Smooth muscle cell (in vitro differentiated cells): Measurements from ENCODE around the gene MPHOSPH6. TPM values are rescaled to one million over a fixed set of nuclear protein-coding genes. Genes with fewer than 3 reads are reported as not detected.
A peak's percentile ranks its signal among the peaks of the same experiment; 100 is the strongest.
"Not testable (repeated sequence)": the region's sequence is repeated elsewhere in the genome, so short reads cannot be mapped to it uniquely, and the experiment has no call there.

ENCODE experiments used
- DNase-seq: peaks from one replicate; lab custom pipeline; 2025; ENCODE audit not compliant: unreplicated experiment; lab: John Stamatoyannopoulos, UW
- H2AFZ ChIP-seq: fragments of 200-600 bp; sonication (generic); 2 replicates; pipeline ENCODE4 v1.6.0; 2016; ENCODE audit warnings: antibody characterized with exemption, low read depth, mild to moderate bottlenecking
- H3F3A ChIP-seq: fragments of 200-600 bp; sonication (generic); 2 replicates; pipeline ENCODE4 v1.6.0; 2017; ENCODE audit warnings: antibody characterized with exemption, low read depth
- H3K27ac ChIP-seq: fragments of 200-600 bp; sonication (generic); 2 replicates; pipeline ENCODE4 v1.5.1; 2016; ENCODE audit warnings: low read depth, mild to moderate bottlenecking
- H3K27me3 ChIP-seq: fragments of 200-600 bp; sonication (generic); 2 replicates; pipeline ENCODE4 v1.6.1; 2016; ENCODE audit warnings: low read depth, mild to moderate bottlenecking
- H3K36me3 ChIP-seq: fragments of 200-600 bp; sonication (generic); 2 replicates; pipeline ENCODE4 v1.5.1; 2016; ENCODE audit warnings: low read depth
- H3K4me1 ChIP-seq: fragments of 200-600 bp; sonication (generic); 2 replicates; pipeline ENCODE4 v1.5.1; 2016; ENCODE audit warnings: low read depth
- H3K4me2 ChIP-seq: fragments of 200-600 bp; sonication (generic); 2 replicates; pipeline ENCODE4 v1.6.0; 2016; ENCODE audit warnings: mild to moderate bottlenecking
- H3K4me3 ChIP-seq: fragments of 200-600 bp; sonication (generic); 2 replicates; pipeline ENCODE4 v1.5.1; 2016; ENCODE audit warnings: mild to moderate bottlenecking
- H3K79me2 ChIP-seq: fragments of 200-600 bp; sonication (generic); 2 replicates; pipeline ENCODE4 v1.6.0; 2016; ENCODE audit warnings: low read depth, mild to moderate bottlenecking
- H3K9ac ChIP-seq: fragments of 200-600 bp; sonication (generic); 2 replicates; pipeline ENCODE4 v1.6.0; 2016; ENCODE audit warnings: low read depth
- H3K9me3 ChIP-seq: fragments of 200-600 bp; sonication (generic); replicated peaks from 2 replicates; pipeline ENCODE4 v1.5.1; 2016; ENCODE audit warnings: low read depth
- H4K20me1 ChIP-seq: fragments of 200-600 bp; sonication (generic); 2 replicates; pipeline ENCODE4 v1.6.0; 2016; ENCODE audit warnings: low read depth
- WGBS: methylation state at CpG from one replicate; pipeline ENCODE4 v1.1.7; 2016; ENCODE audit warnings: low lambda C conversion rate; 5-methylcytosine and 5-hydroxymethylcytosine counted together
- polyA plus RNA-seq: library from polyadenylated mRNA; unstranded; fragments of >200 nt; fragmentation: Nextera tagmentation; extraction: Ambion mirVana; gene quantifications from 2 replicates; pipeline ENCODE4 v1.2.1, GENCODE V29; 2016
- total RNA-seq: library from RNA; depleted of rRNA; stranded (reverse); fragments of >200 nt; gene quantifications from 2 replicates; pipeline ENCODE4 v1.2.3, GENCODE V29; 2014
- TF ChIP-seq, protein P1 (sequence below): fragments of 200-600 bp; sonication (generic); IDR thresholded peaks from 2 replicates; pipeline ENCODE4 v1.5.1; 2017; ENCODE audit warnings: borderline replicate concordance, mild to moderate bottlenecking, antibody characterized with exemption; ENCODE audit not compliant: insufficient read depth, poor library complexity, severe bottlenecking

MPHOSPH6 gene, protein sequence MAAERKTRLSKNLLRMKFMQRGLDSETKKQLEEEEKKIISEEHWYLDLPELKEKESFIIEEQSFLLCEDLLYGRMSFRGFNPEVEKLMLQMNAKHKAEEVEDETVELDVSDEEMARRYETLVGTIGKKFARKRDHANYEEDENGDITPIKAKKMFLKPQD
- 65.5 and 77.3 TPM in 2 replicates for total RNA-seq
- polyA plus RNA-seq, result 52.2 and 55.4 TPM in 2 replicates

DNA sequence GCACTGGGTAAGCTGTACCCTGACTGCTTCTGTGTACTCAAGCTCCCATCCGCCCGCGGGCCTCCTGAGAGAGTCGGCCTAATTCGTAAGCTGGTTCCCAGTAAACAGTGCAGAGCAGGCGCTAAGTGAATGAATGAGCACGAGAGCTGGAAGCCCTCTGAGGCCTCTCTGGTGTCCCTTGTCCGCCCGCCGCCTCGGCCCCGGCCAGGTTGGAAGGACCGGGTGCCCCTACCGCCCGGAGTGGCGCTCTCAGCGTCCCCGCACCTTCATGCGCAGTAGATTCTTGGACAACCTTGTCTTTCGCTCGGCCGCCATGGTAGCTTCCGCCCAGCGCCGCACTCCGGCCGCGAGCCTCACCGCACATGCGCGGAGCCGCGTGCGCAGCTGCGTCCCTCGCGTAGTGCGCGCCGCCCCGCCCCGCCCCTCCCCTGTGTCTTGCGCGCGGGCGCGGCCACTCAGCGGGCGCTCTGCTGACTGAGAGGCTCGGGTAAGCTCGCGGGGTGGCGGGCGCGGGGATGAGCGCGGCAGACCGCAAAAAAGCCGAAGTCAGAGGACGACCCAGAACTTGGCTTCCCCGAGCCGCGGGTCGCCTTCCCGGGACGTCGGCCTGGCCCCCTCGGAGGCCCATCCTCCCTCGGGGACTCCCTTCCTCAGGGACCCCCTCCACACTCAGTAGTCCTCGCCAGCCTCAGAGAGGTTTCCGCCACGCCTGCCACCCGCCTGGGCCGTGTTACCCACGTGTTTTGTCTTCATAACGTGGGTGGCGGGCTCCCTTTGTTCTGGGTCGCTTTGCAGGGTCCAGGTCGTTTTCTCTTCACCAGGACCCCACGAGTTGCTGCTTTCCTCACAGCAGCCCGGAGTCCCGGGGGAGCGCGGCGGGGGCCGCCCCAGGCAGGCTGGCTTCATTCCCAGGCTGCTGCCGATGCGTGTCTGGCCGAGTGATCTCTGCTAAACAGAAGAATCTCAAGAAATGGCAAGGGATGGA, at the start of gene MPHOSPH6:
MPHOSPH6 (minus strand) TSS at position 364 of the 985 bp plus-strand sequence; CDS start at position 315, 49 bp downstream.
- peak within 1 kb of the TSS; percentile 65 for H3K4me3 ChIP-seq
- under 1% methylated on average over 80 of the region's 89 CpGs for WGBS
- H3K9me3 ChIP-seq, result no peaks in the 10 kb centered on the region
- peak within 1 kb of the TSS; percentile 92 for H3K4me2 ChIP-seq
- H3K4me1 ChIP-seq, result peaks cover 8% of the 10 kb centered on the region
- H3K79me2 ChIP-seq, result peaks cover 42% of the 10 kb centered on the region
- TF ChIP-seq, protein P1, sequence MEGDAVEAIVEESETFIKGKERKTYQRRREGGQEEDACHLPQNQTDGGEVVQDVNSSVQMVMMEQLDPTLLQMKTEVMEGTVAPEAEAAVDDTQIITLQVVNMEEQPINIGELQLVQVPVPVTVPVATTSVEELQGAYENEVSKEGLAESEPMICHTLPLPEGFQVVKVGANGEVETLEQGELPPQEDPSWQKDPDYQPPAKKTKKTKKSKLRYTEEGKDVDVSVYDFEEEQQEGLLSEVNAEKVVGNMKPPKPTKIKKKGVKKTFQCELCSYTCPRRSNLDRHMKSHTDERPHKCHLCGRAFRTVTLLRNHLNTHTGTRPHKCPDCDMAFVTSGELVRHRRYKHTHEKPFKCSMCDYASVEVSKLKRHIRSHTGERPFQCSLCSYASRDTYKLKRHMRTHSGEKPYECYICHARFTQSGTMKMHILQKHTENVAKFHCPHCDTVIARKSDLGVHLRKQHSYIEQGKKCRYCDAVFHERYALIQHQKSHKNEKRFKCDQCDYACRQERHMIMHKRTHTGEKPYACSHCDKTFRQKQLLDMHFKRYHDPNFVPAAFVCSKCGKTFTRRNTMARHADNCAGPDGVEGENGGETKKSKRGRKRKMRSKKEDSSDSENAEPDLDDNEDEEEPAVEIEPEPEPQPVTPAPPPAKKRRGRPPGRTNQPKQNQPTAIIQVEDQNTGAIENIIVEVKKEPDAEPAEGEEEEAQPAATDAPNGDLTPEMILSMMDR, result no peak
- peaks cover 32% of the 10 kb centered on the region for H3K27me3 ChIP-seq
- DNase-seq, result peak; percentile 88
- no peaks in the 10 kb centered on the region for H4K20me1 ChIP-seq
- no peaks in the 10 kb centered on the region for H3K36me3 ChIP-seq
- H3K9ac ChIP-seq, result peak within 1 kb of the TSS; percentile 91
- H3K27ac ChIP-seq, result peak within 1 kb of the TSS; percentile 77
- H2AFZ ChIP-seq, result peak within 1 kb of the TSS; percentile 97
- H3F3A ChIP-seq, result no peaks in the 10 kb centered on the region

DNA sequence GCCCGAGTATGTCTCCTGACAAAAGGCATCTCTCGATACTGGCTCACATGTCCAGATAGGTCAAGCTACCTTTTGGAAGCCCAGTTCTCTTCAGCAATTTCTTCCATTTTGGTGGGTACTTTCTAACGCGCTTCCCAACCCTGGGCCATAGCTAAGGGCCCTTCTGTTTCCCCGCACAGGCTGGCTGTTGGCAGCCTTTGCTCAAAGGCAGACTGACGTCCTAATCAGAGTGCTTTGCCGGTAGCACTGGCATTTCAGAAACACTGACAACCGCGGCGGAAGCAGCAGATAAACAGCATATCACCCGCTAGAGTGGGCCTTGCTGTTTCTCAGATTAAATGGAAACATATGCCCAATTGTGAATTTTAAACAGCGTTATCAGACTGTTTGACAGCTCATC, 49.3 kb upstream of the MPHOSPH6 start:
- Histone ChIP-seq H3K4me1 (no peaks in the 10 kb centered on the region), H4K20me1 (no peaks in the 10 kb centered on the region), H2AFZ (no peak overlapping the region), H3K4me3 (no peak overlapping the region), H3K36me3 (no peaks in the 10 kb centered on the region), H3K27ac (no peak overlapping the region), H3K9me3 (no peaks in the 10 kb centered on the region), H3K79me2 (no peaks in the 10 kb centered on the region), H3K9ac (no peak overlapping the region), H3K27me3 (peaks cover 12% of the 10 kb centered on the region), H3F3A (no peaks in the 10 kb centered on the region), H3K4me2 (no peak overlapping the region)
- 86% methylated on average over 12 of the region's 12 CpGs for WGBS
- TF ChIP-seq, protein P1, result no peak
- no peak for DNase-seq

DNA sequence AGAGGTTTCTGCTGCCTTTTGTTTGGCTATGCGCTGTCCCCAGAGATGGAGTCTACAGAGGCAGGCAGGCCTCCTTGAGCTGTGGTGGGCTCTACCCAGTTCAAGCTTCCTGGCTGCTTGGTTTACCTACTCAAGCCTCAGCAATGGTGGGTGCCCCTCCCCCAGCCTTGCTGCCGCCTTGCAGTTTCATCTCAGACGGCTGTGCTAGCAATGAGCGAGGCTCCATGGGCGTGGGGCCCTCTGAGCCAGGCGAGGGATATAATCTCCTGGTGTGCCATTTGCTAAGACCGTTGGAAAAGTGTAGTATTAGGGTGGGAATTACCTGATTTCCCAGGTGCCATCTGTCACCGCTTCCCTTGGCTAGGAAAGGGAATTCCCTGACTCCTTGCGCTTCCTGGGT, 39.3 kb upstream of the MPHOSPH6 start:
- not testable (repeated sequence) for H3K27me3 ChIP-seq, H2AFZ ChIP-seq, H3K4me2 ChIP-seq, H3K36me3 ChIP-seq, H3K4me1 ChIP-seq, DNase-seq, H3K9me3 ChIP-seq, H3K9ac ChIP-seq, H3K4me3 ChIP-seq, H3K27ac ChIP-seq, H3K79me2 ChIP-seq, H4K20me1 ChIP-seq, H3F3A ChIP-seq
- WGBS, result 92% methylated on average over 9 of the region's 9 CpGs

DNA sequence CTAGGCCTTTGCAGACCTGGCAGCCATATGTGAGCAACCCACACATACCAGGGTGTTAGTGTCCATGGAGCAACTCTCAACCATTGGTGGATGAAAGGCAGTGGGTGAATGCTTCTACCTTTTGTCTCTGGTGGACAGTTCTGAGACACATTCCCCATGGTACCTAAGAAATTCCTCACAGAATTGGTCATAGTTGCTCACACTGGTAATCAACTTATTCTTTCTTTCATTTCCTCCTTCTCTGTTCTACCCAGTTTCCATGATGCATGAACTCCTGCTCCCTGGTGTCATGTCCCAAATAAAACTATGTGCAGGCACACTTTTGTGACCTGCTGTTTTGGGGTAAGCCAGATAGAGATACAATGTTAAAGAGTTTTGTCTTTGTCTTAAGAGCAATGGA, 33.2 kb upstream of the MPHOSPH6 start:
- H3K27me3 ChIP-seq, result no peaks in the 10 kb centered on the region
- H2AFZ ChIP-seq, result no peak overlapping the region
- H3K4me3 ChIP-seq, result no peak overlapping the region
- H3K4me2 ChIP-seq, result no peak overlapping the region
- H3K27ac ChIP-seq, result no peak overlapping the region
- no peaks in the 10 kb centered on the region for H3K36me3 ChIP-seq
- no peaks in the 10 kb centered on the region for H3K79me2 ChIP-seq
- no peaks in the 10 kb centered on the region for H3F3A ChIP-seq
- no peaks in the 10 kb centered on the region for H3K4me1 ChIP-seq
- H3K9me3 ChIP-seq, result no peaks in the 10 kb centered on the region
- no peak overlapping the region for H3K9ac ChIP-seq
- DNase-seq, result no peak
- TF ChIP-seq, protein P1, result no peak
- no peaks in the 10 kb centered on the region for H4K20me1 ChIP-seq
